GM23338 (cell line): ENCODE measurements around the gene TCF7L1. TPM values are rescaled to one million over a fixed set of nuclear protein-coding genes. Genes with fewer than 3 reads are reported as not detected.

ENCODE experiments used
- polyA plus RNA-seq: library from polyadenylated mRNA; unstranded; fragments of >200 nt; fragmentation: Nextera tagmentation; extraction: Ambion mirVana; gene quantifications from 2 replicates; pipeline ENCODE4 v1.2.1, GENCODE V29; 2016
- small RNA-seq: library from RNA; depleted of rRNA; stranded (forward); fragments of <200 nt; gene quantifications from one replicate; pipeline ENCODE3, GENCODE V24; 2014; ENCODE audit warnings: low replicate concordance
- total RNA-seq: library from RNA; depleted of rRNA; stranded (reverse); fragments of >200 nt; shearing (Covaris generic); gene quantifications from 2 replicates; pipeline ENCODE4 v1.2.3, GENCODE V29; 2014; rRNA removed

TCF7L1 gene
- total and polyA plus RNA-seq, 2 experiments from 2014 or later = 47.3 to 101 TPM

Small RNA genes lying within 50 kb of the gene (small RNA-seq; reads per million reads assigned to genes)
- gene AC093162.1 (not detected), gene RF00019 (not detected), gene RNU6-674P (not detected)

Other genes starting within 250 kb of the TCF7L1 start
- 834 and 976 TPM in 2 replicates for gene TMSB10, start 227.7 kb upstream of the TCF7L1 start, total RNA-seq
- gene TMSB10, start 227.7 kb upstream of the TCF7L1 start, polyA plus RNA-seq = 2,942 and 3,166 TPM in 2 replicates
- 120 and 129 TPM in 2 replicates for gene KCMF1, start 162.2 kb upstream of the TCF7L1 start, total RNA-seq
- 29.3 and 39.4 TPM in 2 replicates for gene KCMF1, start 162.2 kb upstream of the TCF7L1 start, polyA plus RNA-seq
- gene TGOLN2, start 194.6 kb downstream of the TCF7L1 start, total RNA-seq = 48.3 and 49.4 TPM in 2 replicates
- 17.8 and 20.8 TPM in 2 replicates for gene TGOLN2, start 194.6 kb downstream of the TCF7L1 start, polyA plus RNA-seq
- gene RETSAT, start 221.1 kb downstream of the TCF7L1 start, total RNA-seq = 12.5 and 16.4 TPM in 2 replicates
- gene RETSAT, start 221.1 kb downstream of the TCF7L1 start, polyA plus RNA-seq = 2.3 and 2.6 TPM in 2 replicates
- gene ELMOD3, start 221.4 kb downstream of the TCF7L1 start, total RNA-seq = 7.1 and 8.9 TPM in 2 replicates
- gene ELMOD3, start 221.4 kb downstream of the TCF7L1 start, polyA plus RNA-seq = 5.9 and 8.6 TPM in 2 replicates